ENCODE data around the gene TTC31.

GRCh38 chr2:74461187-74462053 is 21.5 kb upstream of the TTC31 start:
- TF ChIP-seq ATF3 (IDR thresholded peaks at IDR 0.05) (no peak), CTCF (IDR thresholded peaks at IDR 0.05; ENCODE audit: low read depth, low read length, missing input control) (no peak), ZBTB33 (IDR thresholded peaks at IDR 0.05) (no peak), TAF1 (conservative IDR thresholded peaks at IDR 0.05) (no peak), MAX (IDR thresholded peaks at IDR 0.05) (no peak), REST (IDR thresholded peaks at IDR 0.05) (no peak), EGR1 (IDR thresholded peaks at IDR 0.05; ENCODE audit: low read depth in 2 of 2) (no peak), GABPA (IDR thresholded peaks at IDR 0.05 in 1 of 2, conservative IDR thresholded peaks at IDR 0.05 in 1 of 2) (no peak), YY1 (IDR thresholded peaks at IDR 0.05) (no peak), FOXA1 (IDR thresholded peaks at IDR 0.05) (no peak), HNF4A (conservative IDR thresholded peaks at IDR 0.05) (no peak), RAD21 (IDR thresholded peaks at IDR 0.05) (peak in 1 of 2 donors; percentile 4), RXRA (IDR thresholded peaks at IDR 0.05) (no peak)
